Epithelial cell of prostate (primary cell): ENCODE data around the gene IFT81.

Source experiments
- DNase-seq: peaks from one replicate; pipeline ENCODE4 v3.0.0-alpha.2; 2011; ENCODE audit warnings: low read depth, low spot score
- H3K27ac ChIP-seq: fragments of 450-650 bp; 2 replicates; pipeline ENCODE4 v1.5.1; 2017; ENCODE audit warnings: mild to moderate bottlenecking

The IFT81 gene

GRCh38 chr12:110146986-110147385 lies 22.8 kb downstream of the IFT81 start:
- DNase-seq: no peak
- no peak overlapping the region for H3K27ac ChIP-seq

- DNase-seq: no peak
- H3K27ac ChIP-seq: no peak overlapping the region
Observed at GRCh38 chr12:110149086-110149660, 25.0 kb downstream of the IFT81 start.

GRCh38 chr12:110156766-110157165 lies 32.6 kb downstream of the IFT81 start:
- no peak overlapping the region for H3K27ac ChIP-seq
- no peak for DNase-seq

GRCh38 chr12:110157539-110157938 lies 33.4 kb downstream of the IFT81 start:
- no peak for DNase-seq
- no peak overlapping the region for H3K27ac ChIP-seq

- no peak overlapping the region for H3K27ac ChIP-seq
- DNase-seq: no peak
Observed at GRCh38 chr12:110159671-110160245, 35.6 kb downstream of the IFT81 start.

DNA sequence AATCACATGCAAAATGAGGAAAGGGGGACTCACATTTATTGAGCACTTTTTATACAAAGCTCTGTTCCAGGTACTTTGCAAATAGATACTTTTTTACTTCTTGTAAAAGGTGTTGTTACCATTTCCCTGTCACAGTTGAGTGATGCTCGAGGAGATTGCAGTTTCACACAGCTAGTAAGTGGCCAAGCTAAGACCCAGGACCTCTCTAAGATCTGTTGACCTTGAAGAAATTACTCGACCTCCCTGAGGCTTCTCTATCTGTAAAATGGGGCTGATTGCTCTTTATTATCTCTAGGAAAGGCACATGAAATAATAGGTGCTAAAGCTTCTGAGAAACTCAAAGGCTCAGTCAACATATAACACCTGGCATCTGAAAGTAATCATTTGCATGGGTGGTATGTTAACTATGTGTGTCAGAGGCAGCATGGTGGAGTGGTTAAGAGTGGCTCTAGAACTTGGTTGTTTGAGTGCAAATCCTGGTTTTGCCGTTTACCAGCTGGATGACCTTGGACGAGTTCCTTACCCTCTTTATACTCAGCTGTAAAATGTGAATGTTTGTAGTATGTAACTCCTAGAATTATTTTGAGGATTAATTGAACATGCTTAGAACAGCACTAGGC lies 41.5 kb downstream of the IFT81 start:
- no peak for DNase-seq

GRCh38 chr12:110168732-110169455 lies 44.7 kb downstream of the IFT81 start:
- H3K27ac ChIP-seq: no peak overlapping the region

More for the DNA sequence above, 41.5 kb downstream of the IFT81 start:
- H3K27ac ChIP-seq: no peak overlapping the region

DNA sequence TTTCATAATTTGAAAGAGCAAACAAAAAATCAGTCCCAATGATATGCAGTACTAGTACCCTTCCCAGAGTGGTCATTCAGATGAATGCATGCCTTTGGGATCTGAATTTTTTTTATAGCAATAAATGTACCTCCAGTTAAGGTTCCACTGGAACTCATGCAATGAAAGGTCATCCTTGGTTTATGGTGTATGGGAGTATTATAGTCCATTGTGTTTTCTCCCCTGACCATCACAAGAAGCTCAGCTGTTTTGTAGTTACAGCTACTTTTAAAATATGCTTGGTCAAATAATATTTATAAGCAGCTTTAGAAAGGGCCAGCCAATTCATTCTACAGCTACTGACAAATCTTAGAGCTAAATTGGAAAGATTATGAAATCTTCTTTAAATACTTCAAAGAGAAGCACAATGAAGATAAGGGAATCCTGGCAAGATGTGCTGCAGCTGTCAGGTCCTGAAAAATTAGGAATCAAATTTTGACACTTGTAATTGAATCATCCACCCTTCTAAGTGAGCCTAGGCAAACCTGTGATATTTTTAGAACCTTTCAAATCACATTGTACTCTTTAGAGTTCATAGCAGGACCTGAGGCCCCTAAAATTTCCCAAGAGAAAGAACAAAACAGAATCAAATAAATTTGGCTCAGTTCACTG lies 46.5 kb downstream of the IFT81 start:
- DNase-seq: no peak
- no peak overlapping the region for H3K27ac ChIP-seq

More at GRCh38 chr12:110168732-110169455, 44.7 kb downstream of the IFT81 start:
- DNase-seq: no peak

- H3K27ac ChIP-seq: no peak overlapping the region
- no peak for DNase-seq
Observed at GRCh38 chr12:110171186-110171538, 47.0 kb downstream of the IFT81 start.

DNA sequence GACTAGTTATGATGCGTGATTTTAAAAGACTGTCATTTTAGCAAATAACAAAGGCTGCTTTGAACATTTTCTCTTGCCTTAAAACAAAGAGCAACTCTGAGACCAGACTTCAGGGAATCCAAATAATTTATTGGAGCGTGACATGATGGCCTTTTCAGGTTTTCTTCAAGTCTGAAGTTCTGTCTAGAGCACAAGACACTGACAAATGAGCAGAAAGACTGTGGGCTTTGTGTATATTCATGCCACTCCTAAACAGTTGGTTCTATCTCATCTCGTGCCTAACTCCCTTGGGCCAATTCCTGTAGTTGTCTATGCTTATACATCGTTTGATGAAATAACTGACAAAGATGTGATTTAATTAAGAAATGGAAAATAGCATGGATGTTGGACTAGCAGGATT lies 47.5 kb downstream of the IFT81 start:
- no peak for DNase-seq
- H3K27ac ChIP-seq: no peak overlapping the region

- no peak for DNase-seq
- H3K27ac ChIP-seq: no peak overlapping the region
Observed at GRCh38 chr12:110174373-110174996, 50.3 kb downstream of the IFT81 start.

GRCh38 chr12:110175201-110175600 lies 51.0 kb downstream of the IFT81 start:
- H3K27ac ChIP-seq: no peak overlapping the region
- no peak for DNase-seq

- no peak for DNase-seq
- H3K27ac ChIP-seq: no peak overlapping the region
Observed at GRCh38 chr12:110176745-110177144, 52.6 kb downstream of the IFT81 start.

DNA sequence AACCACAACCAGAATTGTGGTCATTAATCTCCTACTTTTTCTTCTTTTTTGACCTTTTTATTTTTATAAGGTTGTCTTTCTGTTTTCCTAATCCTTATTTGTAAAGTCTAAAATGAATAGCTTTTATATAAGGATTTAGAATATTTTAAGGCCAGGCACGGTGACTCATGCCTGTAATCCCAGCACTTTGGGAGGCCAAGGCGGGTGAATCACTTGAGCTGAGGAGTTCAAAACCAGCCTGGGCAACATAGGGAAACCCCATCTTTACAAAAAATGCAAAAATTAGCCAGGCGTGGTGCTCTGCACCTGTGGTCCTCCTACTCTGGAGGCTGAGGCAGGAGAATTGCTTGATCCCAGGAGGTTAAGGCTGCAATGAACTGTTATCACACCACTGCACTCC lies 55.1 kb downstream of the IFT81 start:
- DNase-seq: no peak
- no peak overlapping the region for H3K27ac ChIP-seq

- DNase-seq: no peak
- H3K27ac ChIP-seq: no peak overlapping the region
Observed at GRCh38 chr12:110180591-110181005, 56.4 kb downstream of the IFT81 start.

DNA sequence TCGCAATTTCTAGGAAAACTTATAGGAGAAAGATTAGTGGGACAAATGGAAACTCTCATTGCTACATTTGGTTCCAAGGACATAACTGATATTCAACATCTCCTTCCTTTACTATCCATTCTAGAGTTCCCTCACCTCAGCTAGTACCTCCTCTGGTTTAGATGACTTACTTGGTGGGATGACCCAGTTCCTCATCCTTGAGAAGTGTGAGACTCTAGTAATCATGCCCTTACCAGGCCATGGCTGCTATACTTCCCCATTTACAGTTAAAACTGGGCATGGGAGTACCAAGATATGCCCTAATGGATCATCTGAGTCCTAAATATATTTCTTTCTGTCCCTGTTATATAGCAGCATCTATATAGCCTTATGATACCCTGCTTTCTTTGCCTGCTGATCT lies 58.1 kb downstream of the IFT81 start:
- DNase-seq: no peak
- H3K27ac ChIP-seq: no peak overlapping the region

- no peak for DNase-seq
- no peak overlapping the region for H3K27ac ChIP-seq
Observed at GRCh38 chr12:110183386-110183785, 59.2 kb downstream of the IFT81 start.

GRCh38 chr12:110185626-110186025 lies 61.5 kb downstream of the IFT81 start:
- DNase-seq: no peak
- H3K27ac ChIP-seq: no peak overlapping the region

- DNase-seq: no peak
- no peak overlapping the region for H3K27ac ChIP-seq
Observed at GRCh38 chr12:110186059-110186458, 61.9 kb downstream of the IFT81 start.

DNA sequence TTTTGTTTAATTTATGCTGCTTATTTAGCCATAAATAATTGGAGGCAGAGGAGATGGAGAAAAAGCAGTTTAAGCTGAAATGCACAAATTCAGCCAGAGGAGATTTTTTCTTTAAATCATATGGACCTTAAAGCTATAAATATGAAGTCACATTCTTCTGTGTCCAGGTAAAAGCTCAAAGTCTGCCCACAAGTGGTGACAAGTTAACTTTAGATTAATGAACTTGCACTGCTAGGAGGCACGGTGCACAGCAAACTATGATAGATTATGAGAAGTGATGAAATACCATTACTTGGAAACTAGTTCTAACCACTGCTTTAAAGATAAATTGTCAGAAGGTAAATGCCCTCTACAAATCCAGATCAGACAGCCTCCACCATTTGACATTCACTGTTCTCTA lies 69.0 kb downstream of the IFT81 start:
- no peak for DNase-seq
- no peak overlapping the region for H3K27ac ChIP-seq
